ENCODE results near the gene ACTL6A.

GRCh38 chr3:179558742-179559364 lies 3.9 kb upstream of the ACTL6A start:
- TF ChIP-seq CTCF (conservative IDR thresholded peaks at IDR 0.05; ENCODE audit: low read length) = peak; percentile 97
- TF ChIP-seq EZH2phosphoT487 (IDR thresholded peaks at IDR 0.05; ENCODE audit: borderline replicate concordance, low read depth, low read length) = no peak
